ENCODE measurements around the gene AGFG2. TPM values are rescaled to one million over a fixed set of nuclear protein-coding genes. Genes with fewer than 3 reads are reported as not detected.

The AGFG2 gene
- total and polyA plus RNA-seq, 7 donors: 17.5 to 33.0 (median 28.8) TPM

DNA sequence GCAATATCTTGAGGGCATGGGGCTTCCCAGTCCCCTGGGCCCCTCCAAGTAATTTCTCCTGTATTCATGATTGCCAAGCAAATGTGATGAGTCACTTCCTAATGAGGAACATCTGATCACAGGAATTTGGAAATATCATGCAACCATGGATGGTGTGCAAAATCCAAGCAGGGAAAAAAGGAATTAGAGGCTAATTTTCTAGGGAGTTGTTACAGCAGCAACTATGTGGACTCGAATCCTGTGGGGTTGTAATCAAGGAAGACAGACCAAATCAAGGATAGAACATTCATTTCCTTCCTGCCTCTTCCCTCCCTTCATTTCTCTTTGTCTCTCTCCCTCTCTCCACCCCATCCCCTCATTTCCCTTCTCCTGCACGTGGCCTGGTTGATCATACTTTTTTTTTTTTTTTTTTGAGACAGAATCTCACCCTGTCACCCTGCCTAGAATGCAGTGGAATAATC lies 23.9 kb upstream of the AGFG2 start:
- no peak for DNase-seq
- Histone ChIP-seq H3K27me3 (no peaks in the 10 kb centered on the region), H3K9me3 (no peaks in the 10 kb centered on the region), H3K27ac (peak overlapping the region in 2 of 4 donors; percentile 12 to 22), H3K36me3 (no peaks in the 10 kb centered on the region), H3K4me3 (no peak overlapping the region), H3K4me1 (peaks cover 0 to 6% (median 0%) of the 10 kb centered on the region in 4 donors)
- intact Hi-C loops (cut with DNase I): no loop called here
- 46 to 78% methylated on average over 2 of the region's 2 CpGs for WGBS, 2 donors
- TF ChIP-seq POLR2AphosphoS5 (IDR thresholded peaks at IDR 0.05) (peak in 1 of 4 donors; percentile 37), EP300 (IDR thresholded peaks at IDR 0.05) (no peak), POLR2A (IDR thresholded peaks at IDR 0.05) (no peak)
- TF ChIP-seq, protein P1, sequence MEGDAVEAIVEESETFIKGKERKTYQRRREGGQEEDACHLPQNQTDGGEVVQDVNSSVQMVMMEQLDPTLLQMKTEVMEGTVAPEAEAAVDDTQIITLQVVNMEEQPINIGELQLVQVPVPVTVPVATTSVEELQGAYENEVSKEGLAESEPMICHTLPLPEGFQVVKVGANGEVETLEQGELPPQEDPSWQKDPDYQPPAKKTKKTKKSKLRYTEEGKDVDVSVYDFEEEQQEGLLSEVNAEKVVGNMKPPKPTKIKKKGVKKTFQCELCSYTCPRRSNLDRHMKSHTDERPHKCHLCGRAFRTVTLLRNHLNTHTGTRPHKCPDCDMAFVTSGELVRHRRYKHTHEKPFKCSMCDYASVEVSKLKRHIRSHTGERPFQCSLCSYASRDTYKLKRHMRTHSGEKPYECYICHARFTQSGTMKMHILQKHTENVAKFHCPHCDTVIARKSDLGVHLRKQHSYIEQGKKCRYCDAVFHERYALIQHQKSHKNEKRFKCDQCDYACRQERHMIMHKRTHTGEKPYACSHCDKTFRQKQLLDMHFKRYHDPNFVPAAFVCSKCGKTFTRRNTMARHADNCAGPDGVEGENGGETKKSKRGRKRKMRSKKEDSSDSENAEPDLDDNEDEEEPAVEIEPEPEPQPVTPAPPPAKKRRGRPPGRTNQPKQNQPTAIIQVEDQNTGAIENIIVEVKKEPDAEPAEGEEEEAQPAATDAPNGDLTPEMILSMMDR (IDR thresholded peaks at IDR 0.05): no peak

DNA sequence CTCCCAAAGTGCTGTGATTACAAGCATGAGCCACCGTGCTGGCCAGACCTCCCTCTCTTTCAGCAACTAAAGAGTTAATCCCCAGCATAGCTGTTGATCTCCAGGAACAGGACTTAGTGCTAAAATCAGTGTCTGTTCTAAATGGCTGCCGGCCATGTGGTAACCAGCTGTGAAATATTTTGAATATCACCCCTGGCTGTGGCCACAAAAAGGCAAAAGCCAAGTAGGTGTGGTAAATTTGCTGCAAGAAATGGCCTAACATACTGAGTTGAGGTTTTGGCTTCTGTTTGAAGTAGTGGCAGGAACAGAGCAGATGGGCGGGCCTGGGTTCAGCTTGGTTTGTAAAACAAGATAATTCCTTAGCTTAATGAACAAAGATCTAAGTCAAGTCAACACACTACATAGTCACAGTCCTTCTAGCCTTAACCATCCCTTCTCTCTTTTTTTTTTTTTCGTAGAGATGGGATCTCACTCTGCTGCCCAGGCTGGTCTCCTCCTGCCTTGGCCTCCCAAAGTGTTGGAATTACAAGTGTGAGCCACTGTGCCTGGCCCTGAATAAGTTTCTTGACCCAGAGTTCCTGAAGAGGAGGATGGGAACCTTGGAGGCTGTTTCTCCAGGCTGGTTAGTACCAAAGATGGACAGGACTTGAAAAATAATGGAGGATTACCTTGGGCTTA lies 22.7 kb upstream of the AGFG2 start:
- 47 to 68% methylated on average over 4 of the region's 4 CpGs for WGBS, 2 donors
- Histone ChIP-seq H3K36me3 (no peaks in the 10 kb centered on the region), H3K4me3 (no peak overlapping the region), H3K4me1 (peaks cover 0 to 6% (median 0%) of the 10 kb centered on the region in 4 donors), H3K27ac (peak overlapping the region in 1 of 4 donors; percentile 12), H3K9me3 (no peaks in the 10 kb centered on the region), H3K27me3 (no peaks in the 10 kb centered on the region)
- TF ChIP-seq, protein P1 (IDR thresholded peaks at IDR 0.05): no peak
- TF ChIP-seq POLR2A (IDR thresholded peaks at IDR 0.05) (no peak), EP300 (IDR thresholded peaks at IDR 0.05) (no peak), POLR2AphosphoS5 (IDR thresholded peaks at IDR 0.05) (peak in 1 of 4 donors; percentile 20)
- intact Hi-C loops (cut with DNase I): no loop called here
- DNase-seq: peak; percentile 79

DNA sequence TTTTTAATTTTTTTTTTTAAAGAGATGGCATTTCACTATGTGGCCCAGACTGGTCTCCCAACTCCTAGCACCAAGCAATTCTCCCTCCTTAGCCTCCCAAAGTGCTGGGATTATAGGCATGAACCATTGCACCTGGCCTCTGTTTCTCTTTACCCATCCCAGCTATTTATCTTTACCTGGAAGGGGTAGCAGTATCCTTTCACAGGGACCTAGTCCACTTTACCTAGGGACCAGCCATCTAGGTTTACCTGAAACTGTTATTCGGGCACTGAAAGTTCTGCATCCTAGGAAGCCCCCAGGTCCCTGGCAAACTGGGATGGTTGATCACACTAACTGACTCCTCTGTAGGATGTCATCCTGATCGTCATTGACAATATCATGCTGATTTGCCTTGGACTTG lies 21.7 kb upstream of the AGFG2 start:
- intact Hi-C loops (cut with DNase I): no loop called here
- Histone ChIP-seq H3K4me3 (no peak overlapping the region), H3K4me1 (peaks cover 0 to 6% (median 0%) of the 10 kb centered on the region in 4 donors), H3K9me3 (no peaks in the 10 kb centered on the region), H3K27me3 (no peaks in the 10 kb centered on the region), H3K27ac (no peak overlapping the region), H3K36me3 (no peaks in the 10 kb centered on the region)
- 85 to 88% methylated on average over 2 of the region's 2 CpGs for WGBS, 2 donors
- TF ChIP-seq, protein P1 (IDR thresholded peaks at IDR 0.05): no peak
- no peak for TF ChIP-seq POLR2AphosphoS5 (IDR thresholded peaks at IDR 0.05)
- no peak for TF ChIP-seq POLR2A (IDR thresholded peaks at IDR 0.05)
- no peak for TF ChIP-seq EP300 (IDR thresholded peaks at IDR 0.05)
- DNase-seq: no peak

DNA sequence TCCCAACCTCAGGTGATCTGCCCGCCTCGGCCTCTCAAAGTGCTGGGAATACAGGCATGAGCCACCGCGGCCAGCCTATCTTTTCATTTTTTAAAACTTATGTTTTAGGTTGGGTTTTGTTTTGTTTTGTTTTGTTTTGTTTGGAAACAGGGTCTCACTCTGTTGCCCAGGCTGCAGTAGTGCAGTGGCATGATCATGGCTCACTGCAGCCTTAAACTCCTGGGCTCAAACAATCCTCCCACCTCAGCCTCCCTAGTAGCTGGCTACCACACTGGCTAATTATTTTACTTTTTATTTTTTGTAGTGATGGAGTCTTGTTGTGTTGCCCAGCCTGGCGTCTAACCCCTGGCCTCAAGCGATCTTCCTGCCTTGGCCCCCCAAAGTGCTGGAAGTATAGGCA lies 19.4 kb upstream of the AGFG2 start:
- H3K27ac ChIP-seq: no peak overlapping the region
- DNase-seq: no peak
- peaks cover 0 to 6% (median 0%) of the 10 kb centered on the region in 4 donors for H3K4me1 ChIP-seq
- H3K9me3 ChIP-seq: no peaks in the 10 kb centered on the region
- H3K36me3 ChIP-seq: no peaks in the 10 kb centered on the region
- WGBS, 2 donors: 94% methylated on average over 6 of the region's 6 CpGs
- intact Hi-C loops (cut with DNase I): no loop called here
- TF ChIP-seq EP300 (IDR thresholded peaks at IDR 0.05): no peak
- no peak for TF ChIP-seq POLR2A (IDR thresholded peaks at IDR 0.05)
- no peak for TF ChIP-seq POLR2AphosphoS5 (IDR thresholded peaks at IDR 0.05)
- TF ChIP-seq, protein P1 (IDR thresholded peaks at IDR 0.05): no peak
- no peaks in the 10 kb centered on the region for H3K27me3 ChIP-seq
- no peak overlapping the region for H3K4me3 ChIP-seq
